HL-60 (cell line): Measurements from ENCODE around the gene KLHDC4.

ENCODE experiments used
- GABPA ChIP-seq: IDR thresholded peaks from 2 replicates; pipeline ENCODE4 v1.6.1; 2012; ENCODE audit warnings: low read depth
- POLR2AphosphoS5 ChIP-seq: IDR thresholded peaks from 2 replicates; pipeline ENCODE4 v1.6.1; 2012; ENCODE audit warnings: low read depth
- REST ChIP-seq: IDR thresholded peaks from 2 replicates; pipeline ENCODE4 v1.6.1; 2012; ENCODE audit warnings: low read depth; ENCODE audit not compliant: insufficient replicate concordance
- TF ChIP-seq, protein P1 (sequence below): IDR thresholded peaks from one replicate; pipeline ENCODE4 v1.5.1; 2011; ENCODE audit warnings: low read length, control low read depth, inconsistent platforms; ENCODE audit not compliant: insufficient read depth

DNA sequence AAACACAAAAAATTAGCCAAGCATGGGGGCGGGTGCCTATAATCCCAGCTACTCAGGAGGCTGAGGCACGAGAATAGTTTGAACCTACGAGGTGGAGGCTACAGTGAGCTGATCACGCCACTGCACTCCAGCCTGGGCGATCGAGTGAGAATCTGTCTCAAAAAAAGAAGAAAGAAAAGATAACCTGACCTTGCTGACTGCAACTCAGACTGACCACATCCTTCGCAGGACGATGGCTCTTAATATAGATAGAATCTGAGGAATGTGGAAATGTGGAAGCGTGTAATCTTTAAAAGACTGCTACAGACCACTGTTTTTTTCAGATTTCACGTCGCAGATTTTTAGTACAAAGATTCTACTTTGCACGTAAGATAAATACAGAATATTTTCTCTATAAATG is 37.8 kb downstream of the KLHDC4 start:
- TF ChIP-seq, protein P1, sequence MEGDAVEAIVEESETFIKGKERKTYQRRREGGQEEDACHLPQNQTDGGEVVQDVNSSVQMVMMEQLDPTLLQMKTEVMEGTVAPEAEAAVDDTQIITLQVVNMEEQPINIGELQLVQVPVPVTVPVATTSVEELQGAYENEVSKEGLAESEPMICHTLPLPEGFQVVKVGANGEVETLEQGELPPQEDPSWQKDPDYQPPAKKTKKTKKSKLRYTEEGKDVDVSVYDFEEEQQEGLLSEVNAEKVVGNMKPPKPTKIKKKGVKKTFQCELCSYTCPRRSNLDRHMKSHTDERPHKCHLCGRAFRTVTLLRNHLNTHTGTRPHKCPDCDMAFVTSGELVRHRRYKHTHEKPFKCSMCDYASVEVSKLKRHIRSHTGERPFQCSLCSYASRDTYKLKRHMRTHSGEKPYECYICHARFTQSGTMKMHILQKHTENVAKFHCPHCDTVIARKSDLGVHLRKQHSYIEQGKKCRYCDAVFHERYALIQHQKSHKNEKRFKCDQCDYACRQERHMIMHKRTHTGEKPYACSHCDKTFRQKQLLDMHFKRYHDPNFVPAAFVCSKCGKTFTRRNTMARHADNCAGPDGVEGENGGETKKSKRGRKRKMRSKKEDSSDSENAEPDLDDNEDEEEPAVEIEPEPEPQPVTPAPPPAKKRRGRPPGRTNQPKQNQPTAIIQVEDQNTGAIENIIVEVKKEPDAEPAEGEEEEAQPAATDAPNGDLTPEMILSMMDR, result no peak
- TF ChIP-seq POLR2AphosphoS5 (no peak), REST (no peak), GABPA (no peak)
